HepG2 (cell line): ENCODE data around the gene CKLF. TPM values are rescaled to one million over a fixed set of nuclear protein-coding genes. Genes with fewer than 3 reads are reported as not detected.

ENCODE experiments used
- ARNTL ChIP-seq: sonication (generic); formaldehyde crosslinking; IDR thresholded peaks from 2 replicates; pipeline ENCODE4 v1.4.0; 2020; ENCODE audit warnings: mild to moderate bottlenecking, missing genetic modification reagents
- ELF4 ChIP-seq: sonication (generic); formaldehyde crosslinking; IDR thresholded peaks from 2 replicates; pipeline ENCODE4 v1.5.0; 2020; ENCODE audit warnings: missing genetic modification reagents, mild to moderate bottlenecking, moderate library complexity, borderline replicate concordance
- GTF3A ChIP-seq: sonication (generic); formaldehyde crosslinking; conservative IDR thresholded peaks from 2 replicates; pipeline ENCODE4 v1.4.0; 2020; ENCODE audit warnings: mild to moderate bottlenecking, missing genetic modification reagents
- HCFC1 ChIP-seq: fragments of 150-350 bp; IDR thresholded peaks from 2 replicates; pipeline ENCODE4 v1.6.1; 2014; ENCODE audit warnings: low read depth, low read length
- MED13 ChIP-seq: sonication (generic); formaldehyde crosslinking; IDR thresholded peaks from 2 replicates; pipeline ENCODE4 v1.5.0; 2020; ENCODE audit warnings: missing genetic modification reagents
- MIER2 ChIP-seq: IDR thresholded peaks from 2 replicates; pipeline ENCODE4 v1.6.1; 2016; ENCODE audit warnings: missing biosample characterization, missing genetic modification reagents
- PITX1 ChIP-seq: sonication (generic); formaldehyde crosslinking; IDR thresholded peaks from 2 replicates; pipeline ENCODE4 v1.5.1; 2020; ENCODE audit warnings: mild to moderate bottlenecking, missing genetic modification reagents
- RAD21 ChIP-seq: fragments of 450-650 bp; formaldehyde crosslinking; IDR thresholded peaks from 2 replicates; pipeline ENCODE4 v1.5.0; 2020; ENCODE audit warnings: mild to moderate bottlenecking
- SIX1 ChIP-seq: sonication (generic); formaldehyde crosslinking; IDR thresholded peaks from 2 replicates; pipeline ENCODE4 v1.4.0; 2020; ENCODE audit warnings: missing genetic modification reagents, borderline replicate concordance
- ZFP36L2 ChIP-seq: sonication (generic); formaldehyde crosslinking; IDR thresholded peaks from 2 replicates; pipeline ENCODE4 v1.4.0; 2020; ENCODE audit warnings: missing genetic modification reagents
- ZNF160 ChIP-seq: sonication (generic); formaldehyde crosslinking; IDR thresholded peaks from 2 replicates; pipeline ENCODE4 v1.8.0; 2022; ENCODE audit warnings: mild to moderate bottlenecking, inconsistent platforms, missing genetic modification reagents
- ZNF251 ChIP-seq: sonication (generic); formaldehyde crosslinking; IDR thresholded peaks from 2 replicates; pipeline ENCODE4 v1.9.0; 2021; ENCODE audit warnings: mild to moderate bottlenecking, missing genetic modification reagents
- polyA plus RNA-seq, 8 experiments: library from polyadenylated mRNA; depleted of rRNA in 3 of 8; stranded (reverse) in 7 of 8; unstranded in 1 of 8; fragments of >200 nt; fragmentation: Illumina TruSeq in 4 of 8; extraction: Trizol in 4 of 8; gene quantifications; 2 replicates each; pipeline versions ENCODE4 v1.2.1 to v1.2.3, GENCODE V29; 2011 to 2016; ENCODE audit warnings: low read depth in 4 of 8, missing spikeins in 1 of 8, mixed read lengths in 1 of 8; ENCODE audit not compliant: insufficient read depth in 1 of 8
- total RNA-seq, 5 experiments: library from RNA; depleted of rRNA; stranded (reverse); fragments of >200 nt; fragmentation: Illumina TruSeq; extraction: Trizol; gene quantifications; 2 replicates each; pipeline ENCODE4 v1.2.3, GENCODE V29; 2016; ENCODE audit warnings: low read depth in 1 of 5
- TF ChIP-seq, protein P1 (sequence below): sonication (generic); formaldehyde crosslinking; IDR thresholded peaks from 2 replicates; pipeline ENCODE4 v1.5.0; 2020; ENCODE audit warnings: mild to moderate bottlenecking, missing genetic modification reagents, borderline replicate concordance
- TF ChIP-seq, protein P2 (sequence below): sonication (generic); formaldehyde crosslinking; IDR thresholded peaks from 2 replicates; pipeline ENCODE4 v1.5.1; 2020; ENCODE audit warnings: missing genetic modification reagents, mild to moderate bottlenecking, borderline replicate concordance
- TF ChIP-seq, protein P3 (sequence below): sonication (generic); formaldehyde crosslinking; IDR thresholded peaks from 2 replicates; pipeline ENCODE4 v1.8.1; 2022; ENCODE audit warnings: mild to moderate bottlenecking, missing genetic modification reagents
- TF ChIP-seq, protein P4 (sequence below): sonication (generic); formaldehyde crosslinking; IDR thresholded peaks from 2 replicates; pipeline ENCODE4 v1.4.0; 2020; ENCODE audit warnings: missing genetic modification reagents, borderline replicate concordance
- TF ChIP-seq, protein P5 (sequence below): sonication (generic); formaldehyde crosslinking; IDR thresholded peaks from 2 replicates; pipeline ENCODE4 v1.8.0; 2022; ENCODE audit warnings: mild to moderate bottlenecking, missing genetic modification reagents, moderate library complexity
- TF ChIP-seq, protein P6 (sequence below): sonication (generic); formaldehyde crosslinking; IDR thresholded peaks from 2 replicates; pipeline ENCODE4 v1.8.1; 2023; ENCODE audit warnings: missing genetic modification reagents, inconsistent platforms, borderline replicate concordance

The CKLF gene
- total and polyA plus RNA-seq, 2 of the 13 experiments (the other 11 are each of a cell fraction or from before 2014, with no cell fraction given), result 120 to 167 TPM

DNA sequence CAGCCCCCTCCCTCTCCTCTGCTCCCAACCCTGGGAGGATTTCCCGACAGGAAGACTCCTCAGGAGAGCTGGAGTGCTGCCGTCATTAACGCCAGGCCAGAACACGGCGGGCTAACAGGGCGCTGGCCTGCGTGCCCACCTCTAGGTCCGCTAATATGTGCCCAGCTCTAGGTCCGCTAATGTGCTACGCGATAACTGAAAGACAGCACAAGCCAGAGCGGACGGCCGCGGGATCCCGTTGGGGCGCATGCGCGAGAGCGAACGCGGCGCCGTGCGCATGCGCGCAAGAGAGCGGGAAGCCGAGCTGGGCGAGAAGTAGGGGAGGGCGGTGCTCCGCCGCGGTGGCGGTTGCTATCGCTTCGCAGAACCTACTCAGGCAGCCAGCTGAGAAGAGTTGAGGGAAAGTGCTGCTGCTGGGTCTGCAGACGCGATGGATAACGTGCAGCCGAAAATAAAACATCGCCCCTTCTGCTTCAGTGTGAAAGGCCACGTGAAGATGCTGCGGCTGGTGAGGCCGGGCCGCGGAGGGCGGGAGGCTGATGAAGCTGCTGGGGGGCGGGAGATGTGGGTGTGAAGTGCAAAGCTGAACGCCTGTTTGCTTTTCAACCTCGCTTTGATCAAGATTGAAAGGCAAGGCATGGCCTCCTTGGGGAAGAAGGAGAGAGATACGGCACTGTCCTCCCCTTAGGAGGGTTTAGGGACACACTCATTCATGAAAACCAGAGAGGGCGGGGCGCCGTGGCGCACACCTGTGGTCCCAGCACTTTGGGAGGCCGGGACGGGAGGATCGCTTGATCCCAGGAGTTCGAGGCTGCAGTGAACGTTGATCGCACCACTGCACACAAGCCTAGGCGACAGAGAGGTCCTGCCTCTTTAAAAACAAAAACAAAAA lies at the start of gene CKLF (continued):
- TF ChIP-seq, protein P1, sequence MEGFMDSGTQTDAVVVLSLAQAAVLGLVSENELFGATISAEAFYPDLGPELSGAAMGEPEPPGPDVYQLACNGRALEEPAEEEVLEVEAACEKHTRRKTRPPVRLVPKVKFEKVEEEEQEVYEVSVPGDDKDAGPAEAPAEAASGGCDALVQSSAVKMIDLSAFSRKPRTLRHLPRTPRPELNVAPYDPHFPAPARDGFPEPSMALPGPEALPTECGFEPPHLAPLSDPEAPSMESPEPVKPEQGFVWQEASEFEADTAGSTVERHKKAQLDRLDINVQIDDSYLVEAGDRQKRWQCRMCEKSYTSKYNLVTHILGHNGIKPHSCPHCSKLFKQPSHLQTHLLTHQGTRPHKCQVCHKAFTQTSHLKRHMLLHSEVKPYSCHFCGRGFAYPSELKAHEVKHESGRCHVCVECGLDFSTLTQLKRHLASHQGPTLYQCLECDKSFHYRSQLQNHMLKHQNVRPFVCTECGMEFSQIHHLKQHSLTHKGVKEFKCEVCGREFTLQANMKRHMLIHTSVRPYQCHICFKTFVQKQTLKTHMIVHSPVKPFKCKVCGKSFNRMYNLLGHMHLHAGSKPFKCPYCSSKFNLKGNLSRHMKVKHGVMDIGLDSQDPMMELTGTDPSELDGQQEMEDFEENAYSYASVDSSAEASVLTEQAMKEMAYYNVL, result peak; percentile 83; the same call in 1 of the 2 replicates
- TF ChIP-seq ZNF160 (CRISPR knock-in tag) (peak; percentile 98), ELF4 (CRISPR knock-in tag) (peak; percentile 74), ZFP36L2 (CRISPR knock-in tag) (no peak; the same call in none of the 2 replicates), RAD21 (CRISPR knock-in tag) (0 out of 2 replicates have a peak, but pooled peaks have one; percentile 33), GTF3A (no peak; the same call in 1 of the 2 replicates), PITX1 (CRISPR knock-in tag) (peak; percentile 92), ARNTL (peak; percentile 14), ZNF251 (CRISPR knock-in tag) (peak; percentile 93; the same call in 1 of the 2 replicates), HCFC1 (no peak; the same call in 1 of the 2 replicates), SIX1 (CRISPR knock-in tag) (peak; percentile 62; the same call in 1 of the 2 replicates), MIER2 (CRISPR knock-in tag) (peak; percentile 51; the same call in 1 of the 2 replicates), MED13 (CRISPR knock-in tag) (peak; percentile 91)
- TF ChIP-seq, protein P2, sequence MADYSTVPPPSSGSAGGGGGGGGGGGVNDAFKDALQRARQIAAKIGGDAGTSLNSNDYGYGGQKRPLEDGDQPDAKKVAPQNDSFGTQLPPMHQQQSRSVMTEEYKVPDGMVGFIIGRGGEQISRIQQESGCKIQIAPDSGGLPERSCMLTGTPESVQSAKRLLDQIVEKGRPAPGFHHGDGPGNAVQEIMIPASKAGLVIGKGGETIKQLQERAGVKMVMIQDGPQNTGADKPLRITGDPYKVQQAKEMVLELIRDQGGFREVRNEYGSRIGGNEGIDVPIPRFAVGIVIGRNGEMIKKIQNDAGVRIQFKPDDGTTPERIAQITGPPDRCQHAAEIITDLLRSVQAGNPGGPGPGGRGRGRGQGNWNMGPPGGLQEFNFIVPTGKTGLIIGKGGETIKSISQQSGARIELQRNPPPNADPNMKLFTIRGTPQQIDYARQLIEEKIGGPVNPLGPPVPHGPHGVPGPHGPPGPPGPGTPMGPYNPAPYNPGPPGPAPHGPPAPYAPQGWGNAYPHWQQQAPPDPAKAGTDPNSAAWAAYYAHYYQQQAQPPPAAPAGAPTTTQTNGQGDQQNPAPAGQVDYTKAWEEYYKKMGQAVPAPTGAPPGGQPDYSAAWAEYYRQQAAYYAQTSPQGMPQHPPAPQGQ (CRISPR knock-in tag), result peak; percentile 93; the same call in 1 of the 2 replicates
- TF ChIP-seq, protein P3, sequence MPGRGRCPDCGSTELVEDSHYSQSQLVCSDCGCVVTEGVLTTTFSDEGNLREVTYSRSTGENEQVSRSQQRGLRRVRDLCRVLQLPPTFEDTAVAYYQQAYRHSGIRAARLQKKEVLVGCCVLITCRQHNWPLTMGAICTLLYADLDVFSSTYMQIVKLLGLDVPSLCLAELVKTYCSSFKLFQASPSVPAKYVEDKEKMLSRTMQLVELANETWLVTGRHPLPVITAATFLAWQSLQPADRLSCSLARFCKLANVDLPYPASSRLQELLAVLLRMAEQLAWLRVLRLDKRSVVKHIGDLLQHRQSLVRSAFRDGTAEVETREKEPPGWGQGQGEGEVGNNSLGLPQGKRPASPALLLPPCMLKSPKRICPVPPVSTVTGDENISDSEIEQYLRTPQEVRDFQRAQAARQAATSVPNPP (CRISPR knock-in tag), result peak; percentile 97
- TF ChIP-seq, protein P4, sequence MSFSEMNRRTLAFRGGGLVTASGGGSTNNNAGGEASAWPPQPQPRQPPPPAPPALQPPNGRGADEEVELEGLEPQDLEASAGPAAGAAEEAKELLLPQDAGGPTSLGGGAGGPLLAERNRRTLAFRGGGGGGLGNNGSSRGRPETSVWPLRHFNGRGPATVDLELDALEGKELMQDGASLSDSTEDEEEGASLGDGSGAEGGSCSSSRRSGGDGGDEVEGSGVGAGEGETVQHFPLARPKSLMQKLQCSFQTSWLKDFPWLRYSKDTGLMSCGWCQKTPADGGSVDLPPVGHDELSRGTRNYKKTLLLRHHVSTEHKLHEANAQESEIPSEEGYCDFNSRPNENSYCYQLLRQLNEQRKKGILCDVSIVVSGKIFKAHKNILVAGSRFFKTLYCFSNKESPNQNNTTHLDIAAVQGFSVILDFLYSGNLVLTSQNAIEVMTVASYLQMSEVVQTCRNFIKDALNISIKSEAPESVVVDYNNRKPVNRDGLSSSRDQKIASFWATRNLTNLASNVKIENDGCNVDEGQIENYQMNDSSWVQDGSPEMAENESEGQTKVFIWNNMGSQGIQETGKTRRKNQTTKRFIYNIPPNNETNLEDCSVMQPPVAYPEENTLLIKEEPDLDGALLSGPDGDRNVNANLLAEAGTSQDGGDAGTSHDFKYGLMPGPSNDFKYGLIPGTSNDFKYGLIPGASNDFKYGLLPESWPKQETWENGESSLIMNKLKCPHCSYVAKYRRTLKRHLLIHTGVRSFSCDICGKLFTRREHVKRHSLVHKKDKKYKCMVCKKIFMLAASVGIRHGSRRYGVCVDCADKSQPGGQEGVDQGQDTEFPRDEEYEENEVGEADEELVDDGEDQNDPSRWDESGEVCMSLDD, result peak; percentile 86; the same call in 1 of the 2 replicates
- TF ChIP-seq, protein P5, sequence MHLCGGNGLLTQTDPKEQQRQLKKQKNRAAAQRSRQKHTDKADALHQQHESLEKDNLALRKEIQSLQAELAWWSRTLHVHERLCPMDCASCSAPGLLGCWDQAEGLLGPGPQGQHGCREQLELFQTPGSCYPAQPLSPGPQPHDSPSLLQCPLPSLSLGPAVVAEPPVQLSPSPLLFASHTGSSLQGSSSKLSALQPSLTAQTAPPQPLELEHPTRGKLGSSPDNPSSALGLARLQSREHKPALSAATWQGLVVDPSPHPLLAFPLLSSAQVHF, result peak; percentile 99
- TF ChIP-seq, protein P6, sequence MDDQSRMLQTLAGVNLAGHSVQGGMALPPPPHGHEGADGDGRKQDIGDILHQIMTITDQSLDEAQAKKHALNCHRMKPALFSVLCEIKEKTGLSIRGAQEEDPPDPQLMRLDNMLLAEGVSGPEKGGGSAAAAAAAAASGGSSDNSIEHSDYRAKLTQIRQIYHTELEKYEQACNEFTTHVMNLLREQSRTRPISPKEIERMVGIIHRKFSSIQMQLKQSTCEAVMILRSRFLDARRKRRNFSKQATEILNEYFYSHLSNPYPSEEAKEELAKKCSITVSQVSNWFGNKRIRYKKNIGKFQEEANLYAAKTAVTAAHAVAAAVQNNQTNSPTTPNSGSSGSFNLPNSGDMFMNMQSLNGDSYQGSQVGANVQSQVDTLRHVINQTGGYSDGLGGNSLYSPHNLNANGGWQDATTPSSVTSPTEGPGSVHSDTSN (CRISPR knock-in tag), result peak; percentile 94
